Stimulated activated CD8-positive, alpha-beta memory T cell treated with anti-CD3 and anti-CD28 coated beads, Interleukin-4, amount 100 ng/mL, for 48 hours (primary cell): ENCODE measurements around the gene SERPINB6.
"Not testable (repeated sequence)": the region's sequence is repeated elsewhere in the genome, so short reads cannot be mapped to it uniquely, and the experiment has no call there.

Experiments
- DNase-seq: peaks from one replicate; pipeline ENCODE4 v3.0.0-alpha.2; 2020

SERPINB6 gene

DNA sequence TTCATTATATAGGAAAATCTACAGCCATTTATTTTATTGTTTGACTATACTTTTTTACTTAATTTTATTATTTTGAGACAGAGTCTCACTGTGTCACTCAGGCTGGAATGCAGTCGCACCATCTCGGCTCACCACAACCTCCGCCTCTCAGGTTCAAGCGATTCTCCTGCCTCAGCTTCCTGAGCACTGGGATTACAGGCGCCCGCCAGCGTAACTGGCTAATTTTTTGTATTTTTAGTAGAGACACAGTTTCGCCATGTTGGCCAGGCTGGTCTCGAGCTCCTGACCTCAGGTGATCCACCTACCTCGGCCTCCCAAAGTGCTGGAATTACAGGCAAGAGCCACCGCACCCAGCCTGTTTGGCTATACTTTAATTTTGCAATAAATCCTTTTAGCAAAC, 38.5 kb downstream of the SERPINB6 start:
- DNase-seq: peak; percentile 17

DNA sequence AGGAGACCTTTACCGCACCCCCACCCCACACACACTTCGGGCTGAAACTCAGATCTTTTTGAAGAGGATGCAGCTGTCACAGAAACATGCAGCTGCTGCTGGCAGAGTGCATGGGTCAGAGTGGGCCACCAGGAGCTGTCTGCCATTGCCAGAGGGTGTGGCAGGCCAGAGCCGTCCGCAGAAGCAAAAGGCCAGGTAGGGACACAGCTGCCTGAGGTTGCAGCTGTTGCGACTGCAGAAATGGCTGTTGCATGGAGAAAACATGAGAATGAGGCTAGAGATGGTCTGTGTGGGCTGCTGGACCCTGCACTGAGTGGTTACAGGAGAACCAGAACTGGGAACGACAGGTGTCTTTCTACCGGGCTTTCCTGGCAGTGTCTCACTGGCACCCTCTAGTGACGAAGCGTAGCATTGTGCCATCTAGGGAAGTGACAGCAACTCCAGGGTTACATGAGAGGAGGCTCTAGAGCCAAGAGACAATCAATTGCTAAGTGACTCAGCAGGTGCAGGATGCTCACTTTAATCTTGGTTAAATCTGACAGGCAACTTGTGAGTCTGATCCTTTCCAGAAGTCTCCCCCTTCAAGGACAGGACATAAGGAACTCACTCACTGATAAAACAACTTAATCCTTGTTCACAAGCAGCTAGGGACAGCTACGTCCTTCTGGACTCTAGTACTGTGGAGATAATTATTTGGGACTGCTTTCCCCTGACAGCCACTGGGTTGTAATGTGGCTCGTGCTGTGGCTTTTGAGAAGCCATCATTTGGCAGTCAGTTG, 39.2 kb downstream of the SERPINB6 start:
- peak; percentile 92 for DNase-seq

DNA sequence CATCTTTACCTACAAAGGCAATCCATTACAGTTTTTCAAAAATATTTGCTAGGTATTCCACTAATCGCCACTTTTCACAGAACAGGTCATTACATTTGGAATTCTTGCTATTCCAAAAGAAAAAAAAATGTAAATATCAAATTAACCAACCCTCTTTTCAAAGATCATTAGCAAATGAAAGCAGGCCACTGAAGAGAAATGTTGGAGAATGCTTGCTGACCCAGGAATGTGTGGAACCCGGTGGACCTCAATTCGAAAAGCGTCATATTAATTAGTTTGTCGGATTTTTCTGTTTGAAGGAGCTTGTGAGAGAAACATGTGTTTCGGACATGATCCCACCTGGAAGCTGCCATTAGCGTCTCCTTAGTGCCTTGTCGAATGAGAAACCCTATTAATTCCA, 40.3 kb downstream of the SERPINB6 start:
- no peak for DNase-seq

DNA sequence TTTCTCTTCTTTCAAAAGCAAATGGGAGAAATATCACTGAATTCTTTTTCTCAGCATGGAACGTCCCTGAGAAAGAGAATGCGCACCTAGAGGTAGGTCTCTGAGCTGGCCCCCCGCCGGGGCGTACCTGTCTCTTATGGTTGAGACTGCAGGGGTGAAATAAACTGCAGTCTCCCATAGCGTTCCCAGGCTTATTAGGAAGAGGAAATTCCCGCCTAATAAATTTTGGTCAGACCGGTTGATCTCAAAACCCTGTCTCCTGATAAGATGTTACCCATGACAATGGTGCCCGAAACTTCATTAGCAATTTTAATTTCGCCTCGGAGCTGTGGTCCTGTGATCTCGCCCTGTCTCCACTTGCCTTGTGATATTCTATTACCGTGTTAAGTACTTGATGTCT, 43.4 kb downstream of the SERPINB6 start:
- not testable (repeated sequence) for DNase-seq

DNA sequence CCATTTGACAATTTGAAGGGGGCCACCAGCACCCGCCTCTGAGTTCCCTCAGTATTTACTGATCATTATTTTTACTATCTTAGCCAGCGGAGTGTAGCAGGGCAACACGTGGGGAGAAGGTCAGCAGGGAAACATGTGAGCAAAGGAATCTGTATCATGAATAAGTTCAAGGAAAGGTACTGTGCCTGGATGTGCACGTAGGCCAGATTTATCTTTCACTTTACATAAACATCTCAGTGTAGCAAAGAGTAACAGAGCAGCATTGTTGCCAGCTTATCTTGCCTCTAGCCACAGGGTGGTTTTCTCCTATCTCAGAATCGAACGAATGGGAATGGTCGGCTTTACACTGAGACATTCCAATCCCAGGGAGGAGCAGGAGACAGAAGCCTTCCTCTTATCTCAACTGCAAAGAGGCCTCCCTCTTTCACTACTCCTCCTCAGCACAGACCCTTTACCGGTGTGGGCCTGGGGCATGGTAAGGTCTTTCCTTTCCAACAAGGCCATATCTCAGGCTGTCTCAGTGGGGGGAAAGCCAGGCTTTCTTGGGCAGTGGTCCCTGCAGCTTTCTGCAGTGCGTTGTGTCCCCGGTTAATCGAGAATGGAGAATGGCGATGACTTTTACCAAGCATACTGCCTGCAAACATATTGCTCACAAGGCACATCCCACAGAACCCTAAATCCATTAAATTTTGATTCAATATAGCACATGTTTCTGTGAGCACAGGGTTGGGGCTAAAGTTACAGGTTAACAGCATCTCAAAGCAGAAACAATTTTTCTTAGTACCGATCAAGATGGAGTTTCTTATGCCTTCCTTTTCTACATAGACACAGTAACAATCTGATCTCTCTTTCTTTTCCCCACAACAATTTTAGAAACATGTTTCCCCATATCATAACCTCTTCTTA, 45.3 kb downstream of the SERPINB6 start:
- peak; percentile 5 for DNase-seq

DNA sequence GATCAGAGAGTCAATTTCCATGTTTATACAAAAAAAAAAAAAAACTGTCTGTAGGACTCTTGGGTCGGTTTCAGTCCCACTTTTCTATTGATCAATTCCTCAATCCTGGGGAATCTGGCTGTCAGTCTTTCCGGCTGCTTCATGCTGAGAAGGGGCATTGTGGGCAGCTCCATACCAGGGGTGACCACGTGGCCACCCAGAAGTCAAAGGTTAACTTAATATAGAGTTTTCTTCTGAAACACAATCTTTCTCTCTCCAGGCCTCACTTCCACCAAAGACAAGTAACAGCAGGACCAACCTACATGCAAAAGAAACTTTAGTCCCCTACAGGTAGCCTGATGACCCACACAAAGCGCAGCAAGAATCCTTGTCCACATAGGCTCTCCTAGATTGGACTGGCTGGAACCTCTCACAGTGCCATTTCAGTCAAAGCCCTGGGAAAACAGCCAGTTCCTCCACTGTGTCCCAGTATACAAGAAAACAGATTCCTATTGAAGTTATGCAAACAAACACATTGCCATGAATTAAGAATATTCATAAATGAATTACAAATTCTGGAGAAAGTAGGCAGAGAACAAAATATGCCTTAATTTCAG, 49.7 kb downstream of the SERPINB6 start:
- DNase-seq: no peak

DNA sequence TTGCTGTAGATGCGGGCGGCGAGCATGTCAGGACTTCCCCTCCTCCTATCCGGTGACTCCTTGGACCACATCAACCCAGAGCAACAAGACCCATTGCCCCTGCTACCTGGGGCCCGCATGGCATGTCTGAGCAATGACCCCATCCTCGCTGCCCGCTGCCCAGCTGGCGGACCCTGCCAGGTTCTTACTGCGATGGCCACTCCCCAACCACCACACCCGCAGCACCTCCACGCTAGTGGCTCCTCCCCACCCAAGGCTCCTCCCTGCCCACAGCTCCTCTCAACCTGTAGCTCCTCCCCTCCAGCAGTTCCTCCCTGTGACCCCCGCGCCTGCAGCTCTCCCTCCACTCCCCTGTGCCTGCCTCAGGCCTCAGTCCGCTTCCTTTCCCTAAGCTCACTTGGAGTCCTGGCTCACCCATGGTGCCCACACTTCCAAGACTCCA, 50.7 kb downstream of the SERPINB6 start:
- DNase-seq: peak; percentile 13

DNA sequence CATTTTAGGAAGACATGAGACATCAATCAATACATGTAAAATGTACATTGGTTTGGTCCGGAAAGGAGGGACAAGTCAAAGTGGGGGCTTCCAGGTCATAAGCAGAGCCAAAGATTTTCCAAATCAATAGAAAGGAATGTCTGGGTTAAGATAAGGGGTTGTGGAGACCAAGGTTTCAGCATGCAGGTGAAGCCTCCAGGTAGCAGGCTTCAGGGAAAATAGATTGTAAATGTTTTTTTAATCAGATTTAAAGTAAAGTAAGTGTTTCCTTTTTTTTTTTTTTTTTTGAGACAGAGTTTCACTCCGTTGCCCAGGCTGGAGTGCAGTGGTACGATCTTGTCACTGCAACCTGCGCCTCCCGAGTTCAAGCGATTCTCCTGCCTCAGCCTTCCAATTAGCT, 51.5 kb downstream of the SERPINB6 start:
- no peak for DNase-seq

DNA sequence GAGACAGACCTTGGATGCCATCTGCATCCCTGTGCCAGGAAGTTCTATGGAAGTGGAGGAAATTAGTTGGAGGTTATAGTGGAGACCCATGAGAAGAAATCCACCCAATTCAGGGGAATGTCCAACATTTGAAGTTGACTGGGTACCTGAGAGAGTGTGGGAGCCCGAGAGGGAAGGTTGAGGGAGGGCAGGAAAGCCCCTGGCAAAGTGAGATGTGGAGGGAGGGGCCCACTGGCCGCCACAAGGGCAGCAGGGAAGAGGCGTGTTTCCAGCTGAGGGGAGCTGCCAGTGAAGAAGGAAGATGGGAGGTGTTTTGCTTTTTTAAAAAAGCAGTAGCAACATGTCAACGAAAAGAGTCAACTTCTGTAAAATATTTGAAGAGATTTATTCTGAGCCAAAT, 52.0 kb downstream of the SERPINB6 start:
- DNase-seq: peak; percentile 22

DNA sequence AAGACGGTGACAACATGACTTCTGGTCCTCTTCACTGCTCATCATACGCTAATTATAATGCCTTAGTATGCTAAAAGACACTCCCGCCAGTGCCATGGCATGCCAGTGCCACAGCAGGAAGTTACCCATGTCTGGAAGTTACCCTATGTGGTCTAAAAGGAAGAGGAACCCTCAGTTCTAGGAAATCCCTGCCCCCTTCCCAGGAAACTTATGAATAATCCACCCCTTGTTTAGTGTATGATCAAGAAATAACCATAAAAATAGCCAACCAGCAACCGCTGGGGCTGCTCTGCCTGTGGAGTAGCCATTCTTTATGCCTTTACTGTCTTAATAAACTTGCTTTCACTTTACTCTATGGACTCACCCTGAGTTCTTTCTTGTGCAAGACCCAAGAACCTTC, 52.4 kb downstream of the SERPINB6 start:
- peak; percentile 34 for DNase-seq

DNA sequence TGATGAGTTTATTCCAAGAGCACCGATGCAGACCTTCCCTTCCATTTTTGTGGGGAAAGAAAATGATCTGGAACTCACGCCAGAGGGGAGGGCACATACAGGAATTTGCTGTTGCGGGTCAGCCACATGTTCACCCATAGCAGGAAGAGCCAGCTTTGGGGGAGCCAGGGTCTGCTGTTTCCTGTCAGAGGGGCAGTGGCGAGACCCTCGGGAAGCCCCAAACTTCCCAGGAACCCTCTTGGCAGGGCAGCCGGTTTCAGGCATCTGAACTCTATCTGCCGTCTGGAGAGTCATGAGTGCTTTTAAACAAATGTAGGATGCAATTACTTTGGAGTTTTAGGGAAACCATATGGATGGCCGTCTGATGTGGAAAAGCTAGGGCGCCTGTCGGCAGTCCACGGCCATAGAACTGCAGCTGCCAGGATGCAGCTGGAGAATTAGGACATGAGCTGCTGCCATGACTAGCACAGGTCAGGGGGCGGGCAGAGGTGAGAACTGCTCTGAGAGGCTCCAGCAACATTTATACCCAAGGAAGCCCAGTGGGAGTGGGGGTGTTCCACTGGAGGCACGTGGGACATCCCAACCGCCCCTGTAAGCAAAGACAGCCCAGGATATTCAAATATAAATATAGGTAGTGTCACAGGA, 53.4 kb downstream of the SERPINB6 start:
- DNase-seq: peak; percentile 20

DNA sequence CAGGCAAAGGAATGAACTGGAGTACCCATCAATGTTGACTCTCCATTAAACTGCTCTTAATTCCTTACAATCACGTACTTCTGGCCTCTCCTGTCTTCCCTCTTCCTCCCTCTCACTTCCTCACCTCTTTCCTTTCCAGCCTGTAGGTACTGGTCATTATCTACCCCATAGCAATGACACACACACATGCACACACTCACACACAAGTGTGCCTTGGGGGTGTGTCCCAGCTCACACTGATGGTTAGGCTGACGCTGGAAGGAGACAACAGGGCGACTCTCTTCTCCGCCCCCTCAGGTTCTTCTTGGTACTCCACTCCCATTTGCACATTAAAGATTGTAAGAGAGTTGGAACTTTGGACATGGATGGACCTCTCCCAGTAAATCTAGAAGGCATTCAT, 54.3 kb downstream of the SERPINB6 start:
- DNase-seq: peak; percentile 19

DNA sequence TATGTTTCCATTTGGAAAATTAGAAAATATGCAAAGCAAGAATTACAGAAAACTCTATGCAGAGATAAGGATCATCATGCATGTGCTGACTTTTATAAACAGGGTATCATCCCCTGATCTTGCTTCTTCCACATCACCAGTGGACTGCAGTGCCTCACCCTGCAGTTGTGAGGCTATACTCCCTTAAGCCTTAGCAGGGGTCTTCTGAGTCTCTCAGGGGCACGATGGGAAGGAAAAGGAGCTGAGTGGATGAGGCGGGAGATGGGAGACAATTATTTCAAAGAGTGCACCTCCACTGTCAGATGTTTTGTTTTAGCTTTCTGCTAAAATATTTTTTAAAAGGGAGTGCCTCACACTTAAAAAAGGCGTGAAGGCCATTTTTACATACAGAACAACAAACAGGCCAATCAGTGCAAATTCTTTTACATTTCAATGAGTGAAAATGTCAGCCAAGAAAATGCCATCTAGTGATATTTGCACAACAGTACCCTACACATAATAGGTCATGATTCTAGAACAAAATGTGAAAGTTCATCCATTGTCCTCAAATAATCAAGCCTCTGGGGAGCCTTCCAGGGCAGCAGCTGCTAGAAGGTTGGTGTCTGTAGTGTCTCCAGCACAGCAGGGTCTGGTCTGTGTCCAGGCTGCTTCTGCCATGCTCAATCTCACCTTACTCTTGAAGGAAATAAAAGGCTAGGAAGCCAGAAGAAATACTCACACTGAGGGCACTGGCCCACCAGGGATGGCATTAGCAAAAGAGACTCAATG, 55.0 kb downstream of the SERPINB6 start:
- peak; percentile 18 for DNase-seq

DNA sequence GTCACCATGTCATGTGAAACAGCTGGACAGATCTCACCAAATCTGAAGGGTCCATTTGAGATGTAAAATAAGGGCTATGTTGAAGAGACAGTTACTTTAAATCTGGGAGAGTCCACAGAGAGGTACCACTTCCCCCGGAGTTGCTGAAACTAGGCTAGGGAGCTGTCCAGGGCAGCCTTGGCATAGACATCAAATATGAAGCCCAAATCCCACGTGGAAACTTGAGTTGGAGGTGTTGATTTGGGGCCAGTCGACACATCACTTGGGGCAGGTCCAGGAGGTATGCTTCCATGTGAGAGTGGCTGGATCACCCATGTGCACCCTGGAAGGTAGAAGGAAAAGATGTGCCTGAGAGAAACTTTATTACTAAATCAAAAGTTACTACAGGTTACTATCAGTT, 56.2 kb downstream of the SERPINB6 start:
- peak; percentile 7 for DNase-seq

DNA sequence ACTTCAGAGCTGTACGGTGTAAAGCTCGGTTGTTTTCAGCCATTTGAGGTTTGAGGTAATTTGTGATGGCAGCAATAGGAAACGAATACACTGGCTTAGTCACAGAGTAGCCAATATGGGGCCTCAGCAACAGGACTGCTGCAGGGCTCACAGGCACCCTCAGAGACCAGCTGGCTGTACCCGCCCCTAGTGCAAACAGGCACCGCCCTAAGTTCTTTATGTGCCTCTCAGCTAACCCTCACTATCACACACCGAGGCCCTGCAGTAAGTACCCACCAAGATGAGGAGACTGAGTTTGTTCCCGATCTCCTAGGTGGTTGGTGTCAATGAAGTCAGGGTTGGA, 57.1 kb downstream of the SERPINB6 start:
- peak; percentile 24 for DNase-seq

DNA sequence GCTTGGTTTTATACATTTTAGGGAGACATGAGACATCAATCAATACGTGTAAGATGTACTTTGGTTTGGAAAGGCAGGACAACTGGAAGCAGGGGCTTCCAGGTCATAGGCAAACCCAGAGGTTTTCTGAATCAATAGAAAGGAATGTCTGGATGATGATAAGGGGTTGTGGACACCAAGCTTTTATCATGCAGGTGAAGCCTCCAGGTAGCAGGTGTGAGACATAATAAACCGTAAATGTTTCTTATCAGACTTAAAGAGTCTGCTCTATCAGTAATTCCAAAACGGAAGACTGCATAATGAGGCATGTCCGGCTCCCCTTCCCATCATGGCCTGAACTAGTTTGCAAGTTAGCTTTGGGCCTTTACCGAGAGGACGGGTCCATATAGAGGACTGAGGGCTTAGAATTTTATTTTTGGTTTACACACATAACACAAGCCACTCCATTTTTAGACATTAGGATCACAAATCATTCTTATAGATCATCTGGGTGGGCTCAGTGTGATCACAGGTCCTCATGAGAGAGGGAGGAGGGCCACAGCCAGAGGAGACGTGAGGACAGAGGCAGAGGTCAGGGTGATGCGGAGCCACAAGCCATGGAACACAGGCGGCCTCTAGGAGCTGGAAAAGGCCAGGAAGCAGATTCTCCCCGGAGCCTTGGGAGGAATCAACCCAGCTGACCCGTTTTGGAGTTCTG, 57.6 kb downstream of the SERPINB6 start:
- DNase-seq: peak; percentile 12

DNA sequence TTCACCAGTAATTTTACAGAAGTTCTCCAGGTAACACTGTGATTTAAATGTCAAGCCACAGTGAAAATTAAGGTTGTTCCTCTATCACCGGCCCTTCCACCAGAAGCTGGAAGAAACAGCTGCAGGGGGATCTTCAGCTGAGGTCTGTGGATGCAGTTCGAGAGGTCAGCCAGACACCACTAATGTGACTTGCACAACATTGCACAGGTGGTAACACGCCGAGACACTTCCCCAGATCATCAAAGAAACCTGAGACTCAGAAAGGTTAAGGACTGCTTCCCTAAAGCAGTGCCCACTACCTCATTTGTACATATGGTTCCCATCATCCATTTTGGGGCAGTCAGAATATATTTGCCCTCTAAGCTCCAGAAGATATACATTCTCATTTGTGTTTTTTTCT, 60.2 kb downstream of the SERPINB6 start:
- peak; percentile 18 for DNase-seq

DNA sequence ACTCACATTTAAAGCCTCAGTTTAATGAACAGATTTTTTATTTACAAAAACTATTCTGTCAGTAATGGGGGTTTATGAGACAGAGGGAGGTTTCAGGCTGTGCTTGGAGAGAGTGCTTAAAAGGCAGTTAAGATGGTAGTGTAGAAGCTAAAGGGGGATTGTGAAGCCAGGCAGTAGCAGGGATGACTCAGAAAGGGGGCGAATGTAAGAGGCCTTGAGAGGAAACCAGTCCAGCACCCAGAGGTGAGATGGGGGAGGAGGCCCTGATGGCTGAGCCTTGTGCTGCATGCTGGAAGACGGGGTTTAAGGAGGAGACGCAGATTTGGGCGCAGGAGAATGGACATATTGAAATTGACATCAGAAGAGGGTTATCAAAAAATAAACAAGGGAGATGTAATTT, 61.6 kb downstream of the SERPINB6 start:
- peak; percentile 50 for DNase-seq

DNA sequence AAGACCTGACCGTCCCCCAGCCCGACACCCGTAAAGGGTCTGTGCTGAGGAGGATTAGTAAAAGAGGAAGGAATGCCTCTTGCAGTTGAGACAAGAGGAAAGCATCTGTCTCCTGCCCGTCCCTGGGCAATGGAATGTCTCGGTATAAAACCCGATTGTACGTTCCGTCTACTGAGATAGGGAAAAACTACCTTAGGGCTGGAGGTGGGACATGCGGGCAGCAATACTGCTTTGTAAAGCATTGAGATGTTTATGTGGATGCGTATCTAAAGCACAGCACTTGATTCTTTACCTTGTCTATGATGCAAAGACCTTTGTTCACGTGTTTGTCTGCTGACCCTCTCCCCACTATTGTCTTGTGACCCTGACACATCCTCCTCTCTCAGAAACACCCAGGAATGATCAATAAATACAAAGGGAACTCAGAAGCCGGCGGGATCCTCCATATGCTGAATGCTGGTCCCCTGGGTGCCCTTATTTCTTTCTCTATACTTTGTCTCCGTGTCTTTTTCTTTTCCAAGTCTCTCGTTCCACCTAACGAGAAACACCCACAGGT, 62.2 kb downstream of the SERPINB6 start:
- DNase-seq: peak; percentile 7

DNA sequence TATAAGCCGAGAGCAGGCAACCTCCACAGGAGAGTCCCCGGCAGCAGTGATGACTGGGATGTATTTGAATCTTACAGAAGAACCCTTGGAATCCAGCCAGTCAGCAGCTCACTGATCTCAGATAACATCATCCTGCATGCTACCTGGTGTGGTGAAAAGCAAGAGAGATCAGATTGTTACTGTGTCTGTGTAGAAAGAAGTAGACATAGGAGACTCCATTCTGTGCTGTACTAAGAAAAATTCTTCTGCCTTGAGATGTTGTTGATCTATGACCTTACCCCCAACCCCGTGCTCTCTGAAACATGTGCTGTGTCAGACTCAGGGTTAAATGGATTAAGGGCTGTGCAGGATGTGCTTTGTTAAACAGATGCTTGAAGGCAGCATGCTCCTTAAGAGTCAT, 62.9 kb downstream of the SERPINB6 start:
- not testable (repeated sequence) for DNase-seq

DNA sequence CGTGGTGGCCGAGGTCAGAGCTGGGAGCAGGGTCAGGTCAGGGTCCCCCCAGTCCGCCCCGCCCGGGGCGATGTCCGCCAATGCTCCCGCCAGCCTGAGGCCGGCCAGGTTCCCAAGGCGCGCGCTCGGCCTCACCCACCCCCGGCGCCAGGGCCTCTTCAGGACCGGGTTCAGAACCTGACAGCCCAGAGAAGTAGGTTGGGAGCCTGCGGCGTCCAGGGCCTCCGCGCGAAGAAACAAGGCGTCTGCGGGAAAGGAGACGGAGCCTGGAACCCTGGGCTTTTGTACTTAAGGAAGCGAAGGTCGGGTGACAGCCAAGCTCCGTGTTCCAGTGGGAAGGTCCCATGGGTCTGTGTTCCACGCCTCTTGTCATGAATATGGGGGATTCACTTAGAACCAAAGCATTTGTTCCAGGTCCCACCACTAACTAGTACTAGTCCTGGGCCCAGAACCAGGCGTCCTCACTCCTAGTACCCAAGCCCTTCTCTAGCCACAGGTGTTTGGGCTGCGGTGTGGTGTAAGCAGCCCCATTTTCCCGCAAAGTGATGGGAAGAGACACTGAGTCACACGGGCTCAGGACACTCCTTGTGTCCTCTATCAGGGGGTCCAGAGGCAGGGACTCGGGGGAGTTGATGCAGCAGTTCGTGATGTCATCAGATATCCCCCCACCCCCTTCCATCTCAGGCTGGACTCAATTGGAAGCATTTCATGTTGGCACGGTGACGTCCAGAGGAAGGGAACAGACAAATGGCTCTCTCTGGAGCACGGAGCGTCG, 67.8 kb downstream of the SERPINB6 start:
- peak; percentile 21 for DNase-seq
